Measurements from ENCODE around the gene SAMD11. TPM values are rescaled to one million over a fixed set of nuclear protein-coding genes. Genes with fewer than 3 reads are reported as not detected.

Gene SAMD11
- total and polyA plus RNA-seq, 2 of the 13 experiments (the other 11 are each of a cell fraction or from before 2014, with no cell fraction given) = 0.11 TPM; not detected in 1

GRCh38 chr1:904310-904950 is 19.3 kb upstream of the SAMD11 start (continued):
- peak; percentile 57; the same call in 1 of the 2 replicates for TF ChIP-seq GMEB1 (CRISPR knock-in tag; IDR thresholded peaks at IDR 0.05; ENCODE audit: borderline replicate concordance)
- TF ChIP-seq LCORL (IDR thresholded peaks at IDR 0.05) = no peak
- 0 out of 2 replicates have a peak, but pooled peaks have one; percentile 25 for TF ChIP-seq LCORL (CRISPR knock-in tag; IDR thresholded peaks at IDR 0.05)
- no peak for TF ChIP-seq RFXAP (CRISPR knock-in tag; IDR thresholded peaks at IDR 0.05; ENCODE audit: borderline replicate concordance)
- TF ChIP-seq ZNF275 (CRISPR knock-in tag; IDR thresholded peaks at IDR 0.05; ENCODE audit: borderline replicate concordance) = no peak
- peak; percentile 54; the same call in 1 of the 2 replicates for TF ChIP-seq KDM5B (CRISPR knock-in tag; IDR thresholded peaks at IDR 0.05; ENCODE audit: borderline replicate concordance)
- 0 out of 2 replicates have a peak, but pooled peaks have one; percentile 6 for TF ChIP-seq FOSL2 (CRISPR knock-in tag; IDR thresholded peaks at IDR 0.05)
- no peak for TF ChIP-seq NFRKB (IDR thresholded peaks at IDR 0.05)
- no peak for TF ChIP-seq ADNP (CRISPR knock-in tag; IDR thresholded peaks at IDR 0.05)
- no peak for TF ChIP-seq ZBED4 (CRISPR knock-in tag; IDR thresholded peaks at IDR 0.05; ENCODE audit: borderline replicate concordance)
- no peak for TF ChIP-seq MED13 (CRISPR knock-in tag; IDR thresholded peaks at IDR 0.05)
- peak; percentile 28; the same call in 1 of the 2 replicates for TF ChIP-seq PATZ1 (CRISPR knock-in tag; IDR thresholded peaks at IDR 0.05)
- TF ChIP-seq SRY (CRISPR knock-in tag; IDR thresholded peaks at IDR 0.05) = no peak
- peak; percentile 62; the same call in 1 of the 2 replicates for TF ChIP-seq SAP130 (CRISPR knock-in tag; IDR thresholded peaks at IDR 0.05; ENCODE audit: low read depth)
- peak; percentile 74 for TF ChIP-seq ZNF446 (CRISPR knock-in tag; IDR thresholded peaks at IDR 0.05)
- TF ChIP-seq THAP7 (CRISPR knock-in tag; IDR thresholded peaks at IDR 0.05) = no peak
- TF ChIP-seq SOX13 (IDR thresholded peaks at IDR 0.05) = no peak
- 0 out of 4 replicates have a peak, but pooled peaks of 1 of the 2 experiments have one; percentile 18 for TF ChIP-seq SOX13 (CRISPR knock-in tag; conservative IDR thresholded peaks at IDR 0.05 in 1 of 2, IDR thresholded peaks at IDR 0.05 in 1 of 2)
- no peak for TF ChIP-seq ZNF788 (CRISPR knock-in tag; IDR thresholded peaks at IDR 0.05; ENCODE audit: borderline replicate concordance)
- no peak for TF ChIP-seq PAF1 (CRISPR knock-in tag; IDR thresholded peaks at IDR 0.05)

Measured in HepG2 (cell line).